Liver (tissue), 3 donors: ENCODE measurements around the gene TJP1.

ENCODE experiments used
- CTCF ChIP-seq: fragments of 150-350 bp; IDR thresholded peaks from 2 replicates; pipeline ENCODE4 v1.5.1; 2017; ENCODE audit warnings: improper control_type of control experiment, low read depth, low read length; ENCODE audit not compliant: missing input control
- FOXA1 ChIP-seq: IDR thresholded peaks from 2 replicates; pipeline ENCODE4 v1.6.1; 2016; ENCODE audit warnings: antibody characterized with exemption
- JUND ChIP-seq, 2 donors: IDR thresholded peaks; 2 replicates each; pipeline ENCODE4 v1.6.1; 2016; ENCODE audit warnings: antibody characterized with exemption in 2 of 2
- MAX ChIP-seq: IDR thresholded peaks from 2 replicates; pipeline ENCODE4 v1.6.1; 2016; ENCODE audit warnings: antibody characterized with exemption
- NR2F2 ChIP-seq: IDR thresholded peaks from 2 replicates; pipeline ENCODE4 v1.6.1; 2016; ENCODE audit warnings: antibody characterized with exemption
- RAD21 ChIP-seq, 2 donors: IDR thresholded peaks; 2 replicates each; pipeline ENCODE4 v1.6.1; 2016; ENCODE audit warnings: antibody characterized with exemption in 2 of 2, mild to moderate bottlenecking in 2 of 2
- SP1 ChIP-seq: IDR thresholded peaks from 2 replicates; pipeline ENCODE4 v1.6.1; 2018; ENCODE audit warnings: antibody characterized with exemption, mild to moderate bottlenecking
- TAF1 ChIP-seq: conservative IDR thresholded peaks from 2 replicates; pipeline ENCODE4 v1.6.1; 2016; ENCODE audit warnings: antibody characterized with exemption, mild to moderate bottlenecking
- YY1 ChIP-seq: IDR thresholded peaks from 2 replicates; pipeline ENCODE4 v1.6.1; 2016; ENCODE audit warnings: antibody characterized with exemption, mild to moderate bottlenecking
- TF ChIP-seq, protein P1 (sequence below): IDR thresholded peaks from 2 replicates; pipeline ENCODE4 v1.6.1; 2016; ENCODE audit warnings: antibody characterized with exemption
- donor health status: healthy.
- donor health status: healthy.

DNA sequence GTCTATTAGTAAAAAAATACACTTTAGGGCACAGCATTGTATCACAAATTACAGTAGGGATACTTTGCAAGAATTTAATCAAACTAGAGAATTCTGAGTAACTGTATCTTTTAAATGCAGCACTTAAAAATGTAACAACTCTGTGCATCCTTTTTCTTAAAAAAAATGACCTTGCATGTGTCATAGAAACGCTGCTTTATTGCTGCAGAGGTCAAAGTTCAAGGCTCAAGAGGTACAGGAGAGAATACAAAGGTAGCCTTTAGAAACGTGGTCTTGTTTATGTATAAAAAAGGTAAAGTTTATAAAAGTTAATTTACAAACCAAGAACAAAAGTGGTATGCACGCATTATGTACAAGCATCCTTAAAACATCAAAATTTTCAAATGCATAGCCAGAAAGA, 122.0 kb downstream of the TJP1 start:
- no peak for TF ChIP-seq MAX
- TF ChIP-seq, protein P1, sequence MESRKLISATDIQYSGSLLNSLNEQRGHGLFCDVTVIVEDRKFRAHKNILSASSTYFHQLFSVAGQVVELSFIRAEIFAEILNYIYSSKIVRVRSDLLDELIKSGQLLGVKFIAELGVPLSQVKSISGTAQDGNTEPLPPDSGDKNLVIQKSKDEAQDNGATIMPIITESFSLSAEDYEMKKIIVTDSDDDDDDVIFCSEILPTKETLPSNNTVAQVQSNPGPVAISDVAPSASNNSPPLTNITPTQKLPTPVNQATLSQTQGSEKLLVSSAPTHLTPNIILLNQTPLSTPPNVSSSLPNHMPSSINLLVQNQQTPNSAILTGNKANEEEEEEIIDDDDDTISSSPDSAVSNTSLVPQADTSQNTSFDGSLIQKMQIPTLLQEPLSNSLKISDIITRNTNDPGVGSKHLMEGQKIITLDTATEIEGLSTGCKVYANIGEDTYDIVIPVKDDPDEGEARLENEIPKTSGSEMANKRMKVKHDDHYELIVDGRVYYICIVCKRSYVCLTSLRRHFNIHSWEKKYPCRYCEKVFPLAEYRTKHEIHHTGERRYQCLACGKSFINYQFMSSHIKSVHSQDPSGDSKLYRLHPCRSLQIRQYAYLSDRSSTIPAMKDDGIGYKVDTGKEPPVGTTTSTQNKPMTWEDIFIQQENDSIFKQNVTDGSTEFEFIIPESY = no peak
- no peak for TF ChIP-seq SP1
- TF ChIP-seq CTCF = no peak
- no peak for TF ChIP-seq FOXA1
- no peak for TF ChIP-seq RAD21 (IDR thresholded peaks at IDR 0.05)
- TF ChIP-seq YY1 = no peak
- no peak for TF ChIP-seq TAF1
- no peak for TF ChIP-seq JUND (IDR thresholded peaks at IDR 0.05)
- no peak for TF ChIP-seq NR2F2
